ENCODE results near the gene VRK2. TPM values are rescaled to one million over a fixed set of nuclear protein-coding genes. Genes with fewer than 3 reads are reported as not detected.

Gene VRK2
- total RNA-seq, 1 experiment from 2014 or later, result 42.8 TPM

GRCh38 chr2:58045580-58046334 lies 849 bp upstream of the VRK2 start:
- H3K4me1 ChIP-seq (replicated peaks; ENCODE audit: insufficient read depth), result peaks cover 41% of the 10 kb centered on the region
- peaks cover 10% of the 10 kb centered on the region for H3K36me3 ChIP-seq (ENCODE audit: low read depth)
- intact Hi-C loops (cut with micrococcal nuclease; ENCODE audit: unreplicated experiment), result loop anchor here (1.0 to 5.0 kb wide), 3 partner anchors 63 to 138 kb away; no protein-coding TSS in a partner anchor
- H3K9me2 ChIP-seq (ENCODE audit: insufficient read depth), result no peaks in the 10 kb centered on the region
- peaks cover 17% of the 10 kb centered on the region for H3F3A ChIP-seq (ENCODE audit: insufficient read depth, low read depth)
- H2AFZ ChIP-seq, result peak overlapping the region; percentile 83
- BruUV-seq (replicated peaks), result TSS peak; percentile 83
- peak overlapping the region; percentile 90 for H3K4me2 ChIP-seq
- ChIA-PET POLR2A (ENCODE audit: unreplicated experiment) (interaction anchor here (0.5 to 0.7 kb wide), 3 partner anchors 52 to 396 kb away, joined by 3 to 8 read pairs (median 3); no protein-coding TSS in a partner anchor), CTCF (interaction anchor here (1.0 kb wide), 1 partner anchor 140 kb away, joined by 3 read pairs; no protein-coding TSS in a partner anchor)
- H3K27ac ChIP-seq, result peak overlapping the region; percentile 81
- H3K79me2 ChIP-seq (ENCODE audit: low read depth), result peaks cover 29% of the 10 kb centered on the region
- peak overlapping the region; percentile 65 for H3K4me3 ChIP-seq
- H4K20me1 ChIP-seq (ENCODE audit: insufficient read depth), result no peaks in the 10 kb centered on the region
- DNase-seq, result peak in 1 of 2 experiments; percentile 4
- no peaks in the 10 kb centered on the region; the same call in 1 of the 2 replicates for H3K9me3 ChIP-seq (ENCODE audit: insufficient read depth, low read depth)
- no peaks in the 10 kb centered on the region for H3K27me3 ChIP-seq (ENCODE audit: insufficient read depth, low read depth)
- TF ChIP-seq EZH2 (IDR thresholded peaks at IDR 0.05; ENCODE audit: low read depth), result no peak
- TF ChIP-seq CTCF (conservative IDR thresholded peaks at IDR 0.05), result no peak

GRCh38 chr2:58046335-58046584 lies 346 bp upstream of the VRK2 start:
- no peak for TF ChIP-seq EZH2 (IDR thresholded peaks at IDR 0.05; ENCODE audit: low read depth)
- no peak for TF ChIP-seq CTCF (conservative IDR thresholded peaks at IDR 0.05)
- Histone ChIP-seq H2AFZ (peak overlapping the region; percentile 83), H3K9me3 (ENCODE audit: insufficient read depth, low read depth) (no peaks in the 10 kb centered on the region; the same call in 1 of the 2 replicates), H3K4me3 (peak overlapping the region; percentile 65), H3K27me3 (ENCODE audit: insufficient read depth, low read depth) (no peaks in the 10 kb centered on the region), H3K27ac (peak overlapping the region; percentile 81), H3K4me1 (replicated peaks; ENCODE audit: insufficient read depth) (peaks cover 41% of the 10 kb centered on the region), H3K9me2 (ENCODE audit: insufficient read depth) (no peaks in the 10 kb centered on the region), H3F3A (ENCODE audit: insufficient read depth, low read depth) (peaks cover 17% of the 10 kb centered on the region), H3K79me2 (ENCODE audit: low read depth) (peaks cover 29% of the 10 kb centered on the region), H3K36me3 (ENCODE audit: low read depth) (peaks cover 10% of the 10 kb centered on the region), H3K4me2 (peak overlapping the region; percentile 90), H4K20me1 (ENCODE audit: insufficient read depth) (no peaks in the 10 kb centered on the region)
- intact Hi-C loops (cut with micrococcal nuclease; ENCODE audit: unreplicated experiment), result loop anchor here (1.0 to 5.0 kb wide), 3 partner anchors 64 to 139 kb away; no protein-coding TSS in a partner anchor
- BruUV-seq (replicated peaks), result no TSS peak
- POLR2A ChIA-PET (ENCODE audit: unreplicated experiment), result interaction anchor here (0.5 to 0.7 kb wide), 7 partner anchors 8 to 1476 kb away, joined by 3 to 8 read pairs (median 4); no protein-coding TSS in a partner anchor
- CTCF ChIA-PET, result interaction anchor here (1.0 kb wide), 1 partner anchor 140 kb away, joined by 3 read pairs; no protein-coding TSS in a partner anchor
- no peak for DNase-seq

- Histone ChIP-seq H3K9me2 (ENCODE audit: insufficient read depth) (no peaks in the 10 kb centered on the region), H3K4me3 (peak overlapping the region; percentile 65), H3K36me3 (ENCODE audit: low read depth) (peaks cover 10% of the 10 kb centered on the region), H2AFZ (peak overlapping the region; percentile 83), H3K9me3 (ENCODE audit: insufficient read depth, low read depth) (no peaks in the 10 kb centered on the region; the same call in 1 of the 2 replicates), H3K4me2 (peak overlapping the region; percentile 90), H3K27me3 (ENCODE audit: insufficient read depth, low read depth) (no peaks in the 10 kb centered on the region), H3K79me2 (ENCODE audit: low read depth) (peaks cover 29% of the 10 kb centered on the region), H3K4me1 (replicated peaks; ENCODE audit: insufficient read depth) (peaks cover 34% of the 10 kb centered on the region), H3K27ac (peak overlapping the region; percentile 81), H3F3A (ENCODE audit: insufficient read depth, low read depth) (peaks cover 14% of the 10 kb centered on the region), H4K20me1 (ENCODE audit: insufficient read depth) (no peaks in the 10 kb centered on the region)
- BruUV-seq (replicated peaks), result no TSS peak
- ChIA-PET CTCF (no interaction called here), POLR2A (ENCODE audit: unreplicated experiment) (no interaction called here)
- TF ChIP-seq CTCF (conservative IDR thresholded peaks at IDR 0.05) (no peak), EZH2 (IDR thresholded peaks at IDR 0.05; ENCODE audit: low read depth) (no peak)
- intact Hi-C loops (cut with micrococcal nuclease; ENCODE audit: unreplicated experiment), result loop anchor here (5.0 kb wide), 2 partner anchors 65 to 140 kb away; no protein-coding TSS in a partner anchor
- no peak for DNase-seq
These were observed 848 bp downstream of the VRK2 start for GRCh38 chr2:58047373-58047935.

Measured in PC-9 (cell line).